ENCODE measurements around the gene SYNJ2. TPM values are rescaled to one million over a fixed set of nuclear protein-coding genes. Genes with fewer than 3 reads are reported as not detected.

The SYNJ2 gene
- total and polyA plus RNA-seq, 7 experiments from 2014 or later, result 12.0 to 36.6 (median 22.5) TPM

GRCh38 chr6:157961832-157962575, 19.7 kb upstream of the SYNJ2 start:
- Mint-ChIP-seq H3K27me3 (no peaks in the 10 kb centered on the region), H3K4me1 (peaks cover 8 to 32% (median 28%) of the 10 kb centered on the region in 7 donors), H3K9me3 (peaks cover 7 to 26% (median 20%) of the 10 kb centered on the region in 11 donors), H3K36me3 (peaks cover 6 to 41% (median 12%) of the 10 kb centered on the region in 5 donors), H3K27ac (peak overlapping the region; percentile 77 to 97 (median 89)), H3K4me3 (peak overlapping the region in 8 of 10 donors; percentile 51 to 84 (median 72))
- no peak for DNase-seq
- H3K36me3 ChIP-seq (ENCODE audit: control insufficient read depth in 2 of 3, insufficient read depth in 3 of 3, low read length in 3 of 3), result no peaks in the 10 kb centered on the region
- CTCF ChIA-PET, result no interaction called here
- H3K27ac ChIP-seq (ENCODE audit: low read depth, low read length), result peak overlapping the region; percentile 25
- no peak for ATAC-seq
- no peaks in the 10 kb centered on the region for H3K27me3 ChIP-seq (ENCODE audit: control insufficient read depth in 2 of 2, insufficient read depth in 2 of 2, low read length in 2 of 2)
- H3K4me3 ChIP-seq (ENCODE audit: low read length), result no peak overlapping the region
- intact Hi-C loops (cut with micrococcal nuclease), result loop anchor here (1.0 to 5.0 kb wide), 6 partner anchors 19 to 245 kb away; partner anchors contain the start of gene SYNJ2 (in 2 of the 2)
- POLR2A ChIA-PET, result interaction anchor here (0.8 to 1.9 kb wide), 3 partner anchors 20 to 938 kb away, joined by 3 to 4 read pairs (median 3); partner anchors contain the start of gene SYNJ2
- H3K4me1 ChIP-seq (ENCODE audit: control insufficient read depth in 2 of 2, insufficient read depth in 2 of 2, low read length in 2 of 2), result peaks cover 0 to 14% of the 10 kb centered on the region in 2 donors
- H3K9me3 ChIP-seq (ENCODE audit: control insufficient read depth in 2 of 3, low read length in 3 of 3), result peaks cover 0 to 5% (median 0%) of the 10 kb centered on the region in 3 experiments

DNA sequence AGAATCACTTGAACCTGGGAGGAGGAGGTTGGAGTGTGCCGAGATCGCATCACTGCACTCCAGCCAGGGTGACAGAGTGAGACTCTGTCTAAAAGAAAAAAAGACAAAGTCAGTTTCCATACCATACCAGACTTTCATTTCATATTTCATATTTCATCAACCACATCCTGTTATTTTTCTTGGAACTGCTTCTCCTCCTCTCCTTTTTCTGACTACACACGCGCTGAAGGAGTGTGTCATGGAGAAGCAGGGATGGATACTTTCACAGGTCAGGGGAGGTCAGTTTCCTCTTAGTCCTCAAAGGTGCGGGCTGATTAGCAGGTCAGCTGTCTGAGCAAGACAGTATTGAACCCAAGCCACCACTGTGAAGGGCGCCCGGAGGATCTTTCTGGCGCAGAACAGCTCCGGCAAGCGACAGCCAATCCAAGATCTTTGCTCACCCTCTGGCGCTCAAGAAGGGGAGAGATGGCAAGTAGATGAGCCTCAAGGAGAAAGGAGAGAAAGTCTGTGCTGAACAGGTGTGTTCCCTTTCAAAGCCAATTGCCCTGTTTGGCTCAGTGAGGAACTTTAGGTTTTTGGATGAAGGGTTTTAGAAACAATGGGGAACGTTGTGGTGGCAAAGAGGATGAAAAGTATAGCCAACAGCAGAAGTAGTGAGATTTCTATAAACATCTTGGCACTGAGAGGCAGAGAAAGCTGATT, 18.9 kb upstream of the SYNJ2 start:
- Histone ChIP-seq H3K27me3 (ENCODE audit: control insufficient read depth in 2 of 2, insufficient read depth in 2 of 2, low read length in 2 of 2) (no peaks in the 10 kb centered on the region), H3K36me3 (ENCODE audit: control insufficient read depth in 2 of 3, insufficient read depth in 3 of 3, low read length in 3 of 3) (no peaks in the 10 kb centered on the region), H3K9me3 (ENCODE audit: control insufficient read depth in 2 of 3, low read length in 3 of 3) (peaks cover 0 to 4% (median 0%) of the 10 kb centered on the region in 3 experiments), H3K4me3 (ENCODE audit: low read length) (peak overlapping the region; percentile 14), H3K4me1 (ENCODE audit: control insufficient read depth in 2 of 2, insufficient read depth in 2 of 2, low read length in 2 of 2) (peaks cover 0 to 14% of the 10 kb centered on the region in 2 donors), H3K27ac (ENCODE audit: low read depth, low read length) (peak overlapping the region; percentile 25)
- Mint-ChIP-seq H3K4me3 (peak overlapping the region; percentile 51 to 84 (median 72)), H3K27me3 (no peaks in the 10 kb centered on the region), H3K9me3 (peaks cover 7 to 24% (median 18%) of the 10 kb centered on the region in 11 donors), H3K27ac (peak overlapping the region; percentile 77 to 97 (median 89)), H3K36me3 (peaks cover 6 to 41% (median 12%) of the 10 kb centered on the region in 5 donors), H3K4me1 (peaks cover 8 to 32% (median 28%) of the 10 kb centered on the region in 7 donors)
- ChIA-PET POLR2A (interaction anchor here (0.8 to 1.9 kb wide), 3 partner anchors 19 to 937 kb away, joined by 3 to 4 read pairs (median 3); partner anchors contain the start of gene SYNJ2), CTCF (interaction anchor here (0.6 kb wide), 1 partner anchor 44 kb away, joined by 3 read pairs; no protein-coding TSS in a partner anchor)
- peak in 4 of 9 donors; percentile 26 to 50 (median 41) for DNase-seq
- peak; percentile 31 for ATAC-seq
- intact Hi-C loops (cut with micrococcal nuclease), result loop anchor here (1.0 to 5.0 kb wide), 6 partner anchors 18 to 245 kb away; partner anchors contain the start of gene SYNJ2 (in 2 of the 2)

DNA sequence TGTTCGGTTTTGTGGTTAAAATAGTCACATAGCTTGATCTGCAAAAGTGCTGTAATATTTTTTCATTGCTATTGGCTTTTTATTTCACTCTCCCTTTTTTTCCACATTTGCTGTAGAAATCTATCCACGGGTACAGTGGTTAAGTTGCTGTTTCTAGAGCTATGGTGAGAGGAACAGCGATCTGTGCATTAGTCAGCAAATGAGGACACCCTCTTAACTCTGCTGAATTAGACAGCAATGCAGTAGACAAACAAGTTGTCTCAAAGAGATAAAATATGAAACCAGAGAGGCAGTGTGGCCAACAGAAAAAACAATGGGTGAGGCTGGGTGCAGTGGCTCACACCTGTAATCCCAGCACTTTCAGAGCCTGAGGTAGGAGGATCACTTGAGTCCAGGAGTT, 17.6 kb upstream of the SYNJ2 start:
- peaks cover 0 to 33% (median 7%) of the 10 kb centered on the region in 5 donors for H3K36me3 Mint-ChIP-seq

GRCh38 chr6:157965387-157965786, 16.3 kb upstream of the SYNJ2 start:
- Mint-ChIP-seq H3K4me3 (no peak overlapping the region), H3K27me3 (peaks cover 0 to 2% (median 0%) of the 10 kb centered on the region in 5 donors), H3K27ac (peak overlapping the region in 1 of 9 donors; percentile 7), H3K36me3 (peaks cover 0 to 24% (median 0%) of the 10 kb centered on the region in 5 donors), H3K9me3 (peaks cover 0 to 3% (median 0%) of the 10 kb centered on the region in 11 donors), H3K4me1 (peaks cover 8 to 32% (median 30%) of the 10 kb centered on the region in 7 donors)
- intact Hi-C loops (cut with micrococcal nuclease), result no loop called here
- CTCF ChIA-PET, result interaction anchor here (0.6 kb wide), 1 partner anchor 298 kb away, joined by 3 read pairs; no protein-coding TSS in a partner anchor
- POLR2A ChIA-PET, result interaction anchor here (0.6 to 0.7 kb wide), 2 partner anchors 11 to 61 kb away, joined by 3 read pairs; no protein-coding TSS in a partner anchor
- Histone ChIP-seq H3K9me3 (ENCODE audit: control insufficient read depth in 2 of 3, low read length in 3 of 3) (no peaks in the 10 kb centered on the region), H3K4me3 (ENCODE audit: low read length) (no peak overlapping the region), H3K36me3 (ENCODE audit: control insufficient read depth in 2 of 3, insufficient read depth in 3 of 3, low read length in 3 of 3) (no peaks in the 10 kb centered on the region), H3K27me3 (ENCODE audit: control insufficient read depth in 2 of 2, insufficient read depth in 2 of 2, low read length in 2 of 2) (no peaks in the 10 kb centered on the region), H3K4me1 (ENCODE audit: control insufficient read depth in 2 of 2, insufficient read depth in 2 of 2, low read length in 2 of 2) (peaks cover 0 to 14% of the 10 kb centered on the region in 2 donors), H3K27ac (ENCODE audit: low read depth, low read length) (no peak overlapping the region)
- ATAC-seq (no peak), DNase-seq (no peak)

More for the DNA sequence above, 17.6 kb upstream of the SYNJ2 start:
- peak overlapping the region in 6 of 9 donors; percentile 1 to 70 (median 38) for H3K27ac Mint-ChIP-seq
- Histone ChIP-seq H3K27me3 (ENCODE audit: control insufficient read depth in 2 of 2, insufficient read depth in 2 of 2, low read length in 2 of 2) (no peaks in the 10 kb centered on the region), H3K36me3 (ENCODE audit: control insufficient read depth in 2 of 3, insufficient read depth in 3 of 3, low read length in 3 of 3) (no peaks in the 10 kb centered on the region), H3K4me3 (ENCODE audit: low read length) (no peak overlapping the region), H3K9me3 (ENCODE audit: control insufficient read depth in 2 of 3, low read length in 3 of 3) (no peaks in the 10 kb centered on the region), H3K27ac (ENCODE audit: low read depth, low read length) (no peak overlapping the region), H3K4me1 (ENCODE audit: control insufficient read depth in 2 of 2, insufficient read depth in 2 of 2, low read length in 2 of 2) (peaks cover 0 to 14% of the 10 kb centered on the region in 2 donors)
- intact Hi-C loops (cut with micrococcal nuclease), result loop anchor here (5.0 kb wide), 3 partner anchors 77 to 243 kb away; no protein-coding TSS in a partner anchor
- POLR2A ChIA-PET, result interaction anchor here (1.9 kb wide), 1 partner anchor 62 kb away, joined by 4 read pairs; no protein-coding TSS in a partner anchor
- H3K27me3 Mint-ChIP-seq, result peaks cover 0 to under 1% (median 0%) of the 10 kb centered on the region in 5 donors
- DNase-seq (no peak), ATAC-seq (no peak)
- H3K4me3 Mint-ChIP-seq, result peak overlapping the region in 6 of 10 donors; percentile 23 to 54 (median 44)
- H3K4me1 Mint-ChIP-seq, result peaks cover 8 to 32% (median 30%) of the 10 kb centered on the region in 7 donors
- CTCF ChIA-PET, result interaction anchor here (0.6 to 0.9 kb wide), 2 partner anchors 107 to 402 kb away, joined by 3 read pairs; no protein-coding TSS in a partner anchor
- H3K9me3 Mint-ChIP-seq, result peaks cover 2 to 13% (median 10%) of the 10 kb centered on the region in 11 donors

GRCh38 chr6:157966589-157966977, 15.1 kb upstream of the SYNJ2 start:
- H3K4me1 ChIP-seq (ENCODE audit: control insufficient read depth in 2 of 2, insufficient read depth in 2 of 2, low read length in 2 of 2), result peaks cover 0 to 14% of the 10 kb centered on the region in 2 donors
- H3K36me3 ChIP-seq (ENCODE audit: control insufficient read depth in 2 of 3, insufficient read depth in 3 of 3, low read length in 3 of 3), result no peaks in the 10 kb centered on the region
- Mint-ChIP-seq H3K27ac (peak overlapping the region in 2 of 9 donors; percentile 13 to 42), H3K4me3 (no peak overlapping the region), H3K27me3 (peaks cover 0 to 13% (median 0%) of the 10 kb centered on the region in 5 donors), H3K9me3 (peaks cover 0 to 3% (median 0%) of the 10 kb centered on the region in 11 donors), H3K4me1 (peaks cover 8 to 28% (median 23%) of the 10 kb centered on the region in 7 donors), H3K36me3 (peaks cover 0 to 17% (median 0%) of the 10 kb centered on the region in 5 donors)
- CTCF ChIA-PET, result no interaction called here
- no peaks in the 10 kb centered on the region for H3K9me3 ChIP-seq (ENCODE audit: control insufficient read depth in 2 of 3, low read length in 3 of 3)
- POLR2A ChIA-PET, result no interaction called here
- DNase-seq (no peak), ATAC-seq (no peak)
- intact Hi-C loops (cut with micrococcal nuclease), result no loop called here
- H3K4me3 ChIP-seq (ENCODE audit: low read length), result no peak overlapping the region
- no peaks in the 10 kb centered on the region for H3K27me3 ChIP-seq (ENCODE audit: control insufficient read depth in 2 of 2, insufficient read depth in 2 of 2, low read length in 2 of 2)
- H3K27ac ChIP-seq (ENCODE audit: low read depth, low read length), result no peak overlapping the region

- H3K4me1 ChIP-seq (ENCODE audit: control insufficient read depth in 2 of 2, insufficient read depth in 2 of 2, low read length in 2 of 2), result peaks cover 0 to 10% of the 10 kb centered on the region in 2 donors
- Mint-ChIP-seq H3K9me3 (peaks cover 0 to 3% (median 0%) of the 10 kb centered on the region in 11 donors), H3K4me3 (no peak overlapping the region), H3K36me3 (peaks cover 0 to 17% (median 0%) of the 10 kb centered on the region in 5 donors), H3K4me1 (peaks cover 8 to 25% (median 20%) of the 10 kb centered on the region in 7 donors), H3K27ac (no peak overlapping the region), H3K27me3 (peaks cover 0 to 14% (median 0%) of the 10 kb centered on the region in 5 donors)
- DNase-seq (no peak), ATAC-seq (no peak)
- no peak overlapping the region for H3K27ac ChIP-seq (ENCODE audit: low read depth, low read length)
- H3K9me3 ChIP-seq (ENCODE audit: control insufficient read depth in 2 of 3, low read length in 3 of 3), result no peaks in the 10 kb centered on the region
- H3K4me3 ChIP-seq (ENCODE audit: low read length), result no peak overlapping the region
- CTCF ChIA-PET, result no interaction called here
- H3K36me3 ChIP-seq (ENCODE audit: control insufficient read depth in 2 of 3, insufficient read depth in 3 of 3, low read length in 3 of 3), result no peaks in the 10 kb centered on the region
- intact Hi-C loops (cut with micrococcal nuclease), result no loop called here
- no peaks in the 10 kb centered on the region for H3K27me3 ChIP-seq (ENCODE audit: control insufficient read depth in 2 of 2, insufficient read depth in 2 of 2, low read length in 2 of 2)
- POLR2A ChIA-PET, result no interaction called here
These were observed 14.6 kb upstream of the SYNJ2 start for GRCh38 chr6:157967020-157967419.
